GM19240 (cell line): ENCODE measurements around the gene POLR2E.

ENCODE experiments used
- DNase-seq: peaks from one replicate; pipeline ENCODE4 v3.0.0; 2011; ENCODE audit warnings: low spot score; ENCODE audit not compliant: insufficient read length

The POLR2E gene

DNA sequence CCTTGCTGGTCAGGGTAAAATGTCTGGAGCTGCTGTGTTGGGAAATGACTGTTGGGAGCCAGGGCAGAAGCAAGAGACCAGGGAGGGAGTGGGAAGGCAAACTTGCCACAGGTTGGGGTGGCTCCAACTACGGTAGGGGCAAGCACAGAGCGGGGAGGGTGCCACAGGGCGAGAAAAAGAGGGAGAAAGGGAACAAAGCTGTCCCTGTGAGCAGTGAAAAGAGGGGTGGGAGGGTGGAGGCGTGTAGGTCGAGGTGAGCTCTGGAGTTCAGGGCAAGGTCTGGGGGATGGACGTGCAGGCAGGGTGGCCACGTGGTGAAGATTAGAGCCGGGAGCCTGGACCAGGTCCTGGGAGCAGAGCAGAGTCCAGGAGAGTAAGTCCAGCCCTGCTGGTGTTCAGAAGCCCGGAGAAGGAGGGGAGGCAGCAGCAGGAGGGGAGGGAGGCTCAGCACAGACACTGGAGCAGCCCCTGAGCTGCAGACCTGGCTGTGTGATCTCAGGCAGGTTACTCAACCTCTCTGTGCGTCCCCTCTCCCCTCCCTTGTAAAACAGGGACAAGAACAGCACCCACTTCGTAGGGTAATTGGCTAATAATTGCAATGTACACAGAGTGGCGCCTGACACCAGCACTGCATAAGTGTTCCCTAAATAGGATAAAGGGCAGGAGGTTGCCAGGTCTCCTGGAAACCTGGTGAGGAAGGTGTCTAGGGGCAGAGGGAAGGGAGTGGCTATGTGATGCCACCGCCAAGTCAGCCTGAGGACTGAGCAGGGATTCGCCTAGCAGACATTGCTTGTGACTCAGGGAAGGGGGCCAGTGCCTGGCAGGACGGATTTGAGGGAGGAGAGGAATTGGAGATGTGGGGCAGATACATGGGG is 3.2 kb upstream of the POLR2E start:
- DNase-seq: no peak

- no peak for DNase-seq
Observed at GRCh38 chr19:1097810-1098176, 2.6 kb upstream of the POLR2E start.

- no peak for DNase-seq
Observed at GRCh38 chr19:1094655-1094977, 559 bp downstream of the POLR2E start.

- DNase-seq: no peak
Observed at GRCh38 chr19:1093811-1094553, 1.2 kb downstream of the POLR2E start.

GRCh38 chr19:1093330-1093729 is 1.8 kb downstream of the POLR2E start:
- DNase-seq: no peak

DNA sequence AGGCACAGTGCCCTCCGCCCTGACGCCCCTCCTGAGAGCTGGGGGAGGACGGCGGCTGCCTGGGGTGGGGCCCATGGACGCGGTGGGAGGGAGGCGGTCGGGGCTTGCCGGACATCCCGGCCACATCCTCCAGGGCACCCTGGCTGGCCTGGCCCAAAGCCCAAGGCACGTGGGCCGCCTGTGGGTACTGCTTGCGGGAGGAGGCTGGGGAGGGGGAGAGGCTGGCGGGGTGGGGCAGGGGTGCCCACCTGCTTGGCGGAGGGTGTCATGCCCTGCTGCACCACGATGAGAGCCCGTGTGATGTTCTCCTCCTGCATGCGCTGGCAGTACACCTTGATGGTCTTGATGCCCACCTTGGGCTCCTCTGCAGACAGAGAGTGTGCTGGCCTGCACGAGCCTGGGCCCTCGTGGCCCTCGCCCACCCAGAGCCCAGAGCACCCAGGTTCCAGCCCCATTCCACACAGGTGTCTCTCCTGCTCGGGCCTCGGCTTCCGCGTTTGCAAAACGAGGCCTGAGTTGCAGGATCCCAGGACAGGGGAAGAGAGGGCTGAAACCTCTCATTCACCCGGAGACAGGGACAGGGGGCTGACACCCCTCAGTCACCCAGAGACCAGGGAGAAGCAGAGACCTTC is 3.5 kb downstream of the POLR2E start:
- DNase-seq: no peak

DNA sequence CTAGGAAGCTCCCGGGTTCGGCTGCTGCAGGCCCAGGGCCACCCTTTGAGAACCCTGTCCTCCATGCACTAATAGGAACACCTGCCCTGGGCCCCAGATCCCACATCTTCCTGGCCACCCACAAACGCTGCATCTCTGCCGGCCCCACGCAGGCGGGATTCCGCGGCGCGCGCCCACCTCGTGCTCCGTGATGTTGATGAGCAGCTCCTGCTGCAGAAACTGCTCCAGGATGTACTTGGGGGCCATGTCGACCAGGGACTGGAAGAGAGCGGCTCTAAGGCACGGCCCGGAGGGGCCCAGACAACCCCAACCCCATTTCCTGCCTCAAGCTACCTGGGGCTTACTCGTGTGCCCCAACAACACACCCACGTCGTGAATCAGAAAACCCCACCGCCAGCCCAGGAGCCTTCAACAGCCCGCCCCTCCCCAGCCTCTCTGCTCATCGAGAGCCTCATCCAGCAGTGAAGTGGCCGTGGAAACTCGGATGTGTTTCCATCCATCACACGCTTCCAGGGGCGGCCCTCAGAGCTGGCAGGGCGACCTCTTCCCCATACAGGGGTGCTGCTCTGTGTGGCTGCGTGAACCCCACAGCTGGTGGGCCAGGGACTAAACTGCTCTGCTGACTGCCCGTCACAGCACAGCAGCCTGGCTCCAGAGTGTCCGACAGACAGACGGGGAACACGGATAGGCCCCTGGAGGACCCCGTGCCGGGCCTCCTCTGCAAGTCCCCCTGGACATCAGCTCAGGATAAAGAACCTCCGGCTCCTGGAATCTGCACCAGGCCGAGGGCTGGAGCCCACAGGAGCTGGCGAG is 4.2 kb downstream of the POLR2E start:
- DNase-seq: no peak

GRCh38 chr19:1089891-1090290 is 5.3 kb downstream of the POLR2E start:
- no peak for DNase-seq

- no peak for DNase-seq
Observed at GRCh38 chr19:1089126-1089771, 5.9 kb downstream of the POLR2E start.

DNA sequence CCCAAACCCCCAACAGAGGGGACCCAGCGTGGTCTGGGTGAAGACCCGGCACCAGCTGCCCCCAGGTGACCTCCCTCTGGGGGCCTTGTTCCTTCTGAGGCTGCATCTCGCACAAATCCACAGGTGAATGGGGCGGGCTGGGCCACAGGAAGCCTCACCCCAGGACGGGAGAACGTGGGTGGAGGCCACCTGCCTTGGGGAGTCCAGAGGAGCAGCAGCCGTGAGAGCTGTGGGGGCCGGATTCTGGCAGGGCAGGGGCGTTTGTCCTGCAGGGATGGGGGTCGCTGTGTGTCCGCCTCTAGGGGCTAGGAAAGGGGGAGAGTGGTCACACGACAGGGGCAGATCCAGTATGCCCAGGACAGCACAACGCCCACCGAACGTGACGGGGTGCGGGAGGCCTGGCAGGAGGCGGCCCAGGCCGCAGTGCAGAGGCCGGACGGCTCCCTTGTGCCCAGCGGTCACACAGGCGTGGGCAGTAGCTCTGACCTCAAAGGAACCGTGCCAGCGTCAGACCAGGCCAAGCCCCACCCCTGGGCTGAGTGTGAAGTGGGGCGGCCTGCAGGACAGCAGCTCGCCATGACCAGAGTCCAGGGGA is 6.7 kb downstream of the POLR2E start:
- no peak for DNase-seq

DNA sequence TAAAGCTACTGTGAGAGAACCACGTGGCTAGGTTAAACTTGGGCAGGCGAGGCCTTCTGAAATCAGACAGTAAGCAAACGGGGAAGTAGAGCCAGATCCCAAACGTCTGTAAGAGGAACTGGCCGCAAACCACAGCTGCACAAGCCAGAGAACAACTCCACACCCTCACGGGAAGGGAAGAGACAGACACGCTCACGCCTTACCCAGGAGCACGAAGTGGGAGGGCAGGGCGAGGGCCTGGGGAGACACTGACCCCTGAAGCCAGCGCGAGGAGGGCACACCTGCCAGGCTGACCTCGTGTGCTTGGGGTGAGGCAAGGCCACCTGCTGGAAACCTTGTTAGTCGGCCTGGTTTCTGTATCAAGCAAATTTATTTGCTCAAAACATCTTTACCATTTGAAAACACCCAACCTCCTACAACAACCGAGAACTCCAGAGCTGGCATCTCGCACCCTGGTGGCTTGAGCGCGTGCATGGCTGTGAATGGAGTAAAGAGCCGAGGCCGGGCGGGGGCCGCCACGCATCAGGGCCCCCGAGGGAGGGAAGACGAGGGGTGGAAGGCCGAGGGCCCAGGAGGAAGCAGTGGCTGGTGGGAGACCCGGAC is 7.3 kb downstream of the POLR2E start:
- peak; percentile 53 for DNase-seq

DNA sequence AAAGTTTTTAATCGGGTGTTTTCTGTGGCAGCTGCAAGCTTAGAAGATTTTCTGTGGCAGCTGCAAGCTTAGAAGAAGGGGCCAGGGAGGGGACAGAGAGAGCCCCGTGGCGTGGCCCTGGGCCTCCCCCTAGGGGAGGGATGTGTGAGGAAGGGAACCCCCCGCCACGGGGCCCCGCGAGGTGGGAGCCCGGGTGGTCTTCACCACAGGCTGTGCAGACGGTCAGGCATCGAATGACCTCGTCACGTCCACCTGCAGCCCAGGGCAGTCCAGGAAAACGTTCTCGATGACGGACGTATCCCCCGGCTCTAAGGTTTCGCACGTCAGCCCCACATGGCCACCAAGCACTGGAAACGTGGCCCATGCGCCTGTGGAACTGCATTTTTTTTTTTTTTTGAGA is 8.6 kb downstream of the POLR2E start:
- no peak for DNase-seq

GRCh38 chr19:1085676-1086442 is 9.3 kb downstream of the POLR2E start:
- no peak for DNase-seq

DNA sequence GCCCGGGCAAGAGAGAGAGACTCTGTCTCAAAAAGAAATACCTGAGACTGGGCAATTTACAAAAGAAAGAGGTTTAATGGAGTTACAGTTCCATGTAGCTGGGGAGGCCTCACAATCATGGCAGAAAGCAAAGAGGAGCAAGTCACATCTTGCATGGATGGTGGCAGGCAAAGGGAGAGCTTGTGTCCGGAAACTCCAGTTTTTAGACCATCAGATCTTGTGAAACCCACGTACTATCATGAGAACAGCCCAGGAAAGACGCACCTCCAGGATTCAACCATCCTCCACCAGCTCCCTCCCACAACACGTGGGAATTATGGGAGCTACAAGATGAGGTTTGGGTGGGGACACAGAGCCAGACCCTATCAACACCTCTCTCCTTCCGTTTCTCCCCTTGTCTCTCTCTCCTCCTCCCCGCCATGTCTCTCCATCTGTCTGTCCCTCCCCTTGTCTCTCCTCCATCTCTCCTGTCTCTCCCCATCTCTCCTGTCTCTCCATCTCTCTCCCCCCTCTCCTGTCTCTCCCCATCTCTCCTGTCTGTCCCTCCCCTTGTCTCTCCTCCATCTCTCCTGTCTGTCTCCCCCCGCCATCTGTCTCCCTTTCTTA is 10.0 kb downstream of the POLR2E start:
- DNase-seq: no peak

DNA sequence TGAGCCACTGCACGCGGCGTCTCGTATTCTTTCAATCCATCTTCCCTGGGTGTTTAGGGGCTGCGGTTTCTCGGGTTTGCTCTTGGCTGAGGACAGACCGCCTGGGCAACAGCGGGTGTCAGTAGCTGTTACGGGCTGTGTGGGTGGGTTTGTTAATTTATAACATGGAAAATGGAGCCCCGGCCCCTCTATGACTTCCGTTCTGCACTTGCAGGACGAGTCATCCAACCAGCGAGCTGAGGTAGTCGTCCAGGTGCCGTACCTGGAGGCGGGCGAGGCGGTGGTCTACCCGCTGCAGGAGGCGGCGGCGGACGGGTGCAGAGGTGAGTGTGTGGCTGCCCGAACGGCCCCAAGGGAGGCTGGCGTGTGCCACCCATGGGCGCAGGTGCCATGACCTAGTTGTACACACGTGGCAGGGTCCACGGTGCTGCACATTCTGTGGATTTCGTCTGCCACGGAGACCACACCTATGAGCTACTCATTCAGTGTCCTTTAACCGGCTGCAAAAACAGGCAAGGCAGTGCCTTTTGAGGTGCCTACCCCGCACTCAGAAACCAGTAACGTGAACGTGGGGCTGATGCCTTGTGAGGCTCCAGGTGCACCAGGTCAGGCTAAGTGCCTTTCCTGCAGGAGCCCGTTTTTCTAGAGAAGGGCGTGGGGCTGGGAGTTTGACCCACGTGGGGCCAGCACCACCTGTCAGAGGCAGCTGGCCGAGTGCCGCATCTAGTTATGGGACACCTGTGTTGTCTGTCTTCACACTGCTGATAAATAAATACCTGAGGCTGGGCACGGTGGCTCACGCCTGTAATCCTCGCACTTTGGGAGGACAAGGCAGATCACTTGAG is 10.9 kb downstream of the POLR2E start:
- DNase-seq: no peak

DNA sequence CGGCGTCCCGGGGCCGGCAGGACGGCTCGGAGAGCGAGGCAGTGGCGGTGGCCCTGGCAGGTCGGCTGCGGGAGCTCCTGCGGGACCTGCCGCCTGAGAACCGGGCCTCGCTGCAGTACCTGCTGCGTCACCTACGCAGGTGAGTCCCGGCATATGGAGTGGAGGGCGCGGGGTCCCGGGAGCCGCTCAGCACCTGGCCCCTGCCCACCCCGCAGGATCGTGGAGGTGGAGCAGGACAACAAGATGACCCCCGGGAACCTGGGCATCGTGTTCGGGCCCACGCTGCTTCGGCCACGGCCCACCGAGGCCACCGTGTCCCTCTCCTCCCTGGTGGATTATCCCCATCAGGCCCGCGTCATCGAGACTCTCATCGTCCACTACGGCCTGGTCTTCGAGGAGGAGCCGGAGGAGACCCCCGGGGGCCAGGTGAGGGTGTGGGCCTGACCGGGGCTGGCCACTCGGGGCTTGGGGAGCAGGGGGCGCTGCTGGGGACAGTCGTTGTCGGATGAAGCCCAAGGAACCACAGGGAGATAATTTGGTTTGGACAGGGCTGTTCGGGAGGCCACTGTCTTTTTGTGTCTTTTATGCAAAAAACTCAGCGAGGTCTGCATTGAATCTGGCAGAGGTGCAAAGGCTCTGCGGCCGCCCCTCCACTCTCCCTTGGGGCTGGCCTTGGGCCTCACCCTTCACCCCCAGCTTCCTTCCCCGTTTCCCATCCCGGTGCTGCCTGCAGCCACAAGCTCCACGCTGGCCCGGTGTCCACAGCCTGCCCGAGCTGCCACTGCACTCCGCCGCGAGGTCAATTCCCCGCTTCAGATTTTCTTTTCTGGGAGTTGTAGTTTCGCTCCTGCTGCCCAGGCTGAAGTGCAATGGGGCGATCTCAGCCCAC is 12.0 kb downstream of the POLR2E start:
- DNase-seq: no peak
